Stimulated activated CD8-positive, alpha-beta memory T cell treated with anti-CD3 and anti-CD28 coated beads, Interleukin-7, amount 100 ng/mL, for 4 hours (primary cell): ENCODE measurements around the gene NAA40.

ENCODE experiments used
- DNase-seq, 2 donors: peaks; one replicate each; pipeline ENCODE4 v3.0.0-alpha.2; 2020; ENCODE audit warnings: low read depth in 2 of 2

The NAA40 gene

GRCh38 chr11:63938479-63939396 lies at the start of gene NAA40:
Gene NAA40, plus strand, starts transcription at chr11:63939002. Its CDS starts 95 bp downstream, at chr11:63939097.
- peak; percentile 80 to 93 for DNase-seq

GRCh38 chr11:63889344-63889743 lies 49.5 kb upstream of the NAA40 start:
- no peak for DNase-seq

- DNase-seq = no peak
Observed at GRCh38 chr11:63890368-63890767, 48.4 kb upstream of the NAA40 start.

GRCh38 chr11:63892228-63892627 lies 46.6 kb upstream of the NAA40 start:
- no peak for DNase-seq

GRCh38 chr11:63893355-63893754 lies 45.4 kb upstream of the NAA40 start:
- DNase-seq = no peak

GRCh38 chr11:63896071-63896470 lies 42.7 kb upstream of the NAA40 start:
- no peak for DNase-seq

GRCh38 chr11:63897459-63898146 lies 41.2 kb upstream of the NAA40 start:
- DNase-seq = no peak

- DNase-seq = no peak
Observed at GRCh38 chr11:63901660-63902059, 37.1 kb upstream of the NAA40 start.

GRCh38 chr11:63903884-63904283 lies 34.9 kb upstream of the NAA40 start:
- DNase-seq = no peak

- no peak for DNase-seq
Observed at GRCh38 chr11:63904743-63905142, 34.1 kb upstream of the NAA40 start.

GRCh38 chr11:63905179-63905578 lies 33.6 kb upstream of the NAA40 start:
- no peak for DNase-seq

GRCh38 chr11:63906087-63906486 lies 32.7 kb upstream of the NAA40 start:
- DNase-seq = no peak

- DNase-seq = peak in 1 of 2 donors; percentile 29
Observed at GRCh38 chr11:63906585-63906984, 32.2 kb upstream of the NAA40 start.

- no peak for DNase-seq
Observed at GRCh38 chr11:63907063-63907462, 31.7 kb upstream of the NAA40 start.

- no peak for DNase-seq
Observed at GRCh38 chr11:63907808-63908530, 30.8 kb upstream of the NAA40 start.

GRCh38 chr11:63908631-63909401 lies 30.0 kb upstream of the NAA40 start:
- DNase-seq = no peak

- no peak for DNase-seq
Observed at GRCh38 chr11:63909591-63910506, 29.0 kb upstream of the NAA40 start.

GRCh38 chr11:63910675-63911074 lies 28.1 kb upstream of the NAA40 start:
- DNase-seq = no peak

- DNase-seq = no peak
Observed at GRCh38 chr11:63911440-63911839, 27.4 kb upstream of the NAA40 start.

GRCh38 chr11:63911876-63912275 lies 26.9 kb upstream of the NAA40 start:
- DNase-seq = no peak
